Measurements from ENCODE around the gene PPP6C. TPM values are rescaled to one million over a fixed set of nuclear protein-coding genes. Genes with fewer than 3 reads are reported as not detected.
"Not testable (repeated sequence)": the region's sequence is repeated elsewhere in the genome, so short reads cannot be mapped to it uniquely, and the experiment has no call there.

PPP6C gene
- total and polyA plus RNA-seq, 2 of the 13 experiments (the other 11 are each of a cell fraction or from before 2014, with no cell fraction given), result 18.5 to 20.9 TPM

DNA sequence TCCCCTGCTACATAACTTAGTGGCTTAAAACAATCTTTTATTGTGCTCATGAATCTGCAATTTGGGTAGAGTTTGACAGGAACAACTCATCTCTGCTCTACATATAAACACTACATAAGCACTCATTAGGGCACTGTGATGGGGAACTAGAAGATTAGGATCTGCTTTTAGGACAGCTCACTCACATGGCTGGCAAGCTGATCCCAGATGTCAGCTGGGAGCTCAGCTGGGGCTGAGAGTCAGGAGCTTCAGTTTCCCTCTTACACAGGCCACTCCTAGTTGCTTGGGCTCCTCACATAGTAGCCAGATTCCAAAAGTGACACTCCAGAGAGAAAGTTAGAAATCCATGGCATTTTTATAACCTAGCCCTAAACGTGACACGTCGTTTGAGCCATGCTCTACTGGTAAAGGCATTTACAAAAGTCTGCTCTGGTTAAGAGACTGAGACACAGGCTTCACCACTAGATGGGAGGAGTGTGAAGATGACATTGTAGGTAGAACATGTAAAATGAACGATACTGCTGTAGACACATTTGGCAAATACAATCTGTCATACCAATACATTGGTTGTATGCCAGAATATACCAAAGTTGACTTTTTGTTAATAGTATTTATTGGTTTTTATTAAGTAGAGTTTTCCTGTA lies 69.8 kb downstream of the PPP6C start (continued):
- TF ChIP-seq AGO2 (optimal IDR thresholded peaks at IDR 0.05; ENCODE audit: low read depth, low read length), result no peak
- no peak for TF ChIP-seq CAMTA2 (CRISPR knock-in tag; IDR thresholded peaks at IDR 0.05; ENCODE audit: borderline replicate concordance)
- no peak for TF ChIP-seq TBL1XR1 (IDR thresholded peaks at IDR 0.05; ENCODE audit: borderline replicate concordance, low read length, partially characterized antibody)
- TF ChIP-seq SSRP1 (CRISPR knock-in tag; IDR thresholded peaks at IDR 0.05), result no peak

DNA sequence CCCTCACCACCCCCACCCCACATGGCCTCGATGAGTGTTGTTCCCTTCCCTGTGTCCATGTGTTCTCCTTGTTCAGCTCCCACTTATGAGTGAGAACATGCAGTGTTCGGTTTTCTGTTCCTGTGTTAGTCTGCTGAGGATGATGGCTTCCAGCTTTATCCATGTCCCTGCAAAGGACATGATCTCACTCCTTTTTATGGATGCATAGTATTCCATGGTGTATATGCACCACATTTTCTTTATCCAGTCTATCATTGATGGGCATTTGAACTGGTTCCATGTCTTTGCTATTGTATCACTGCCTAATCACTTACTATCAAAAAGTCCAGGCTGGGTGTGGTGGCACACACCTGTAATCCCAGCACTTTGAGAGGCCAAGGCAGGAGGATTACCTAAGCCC lies 70.9 kb downstream of the PPP6C start:
- in situ Hi-C loops (cut with HindIII; ENCODE audit: extremely low pct_ligation_motif_present, low pct_unique_long_range_greater_than_20kb); H3K27me3 ChIP-seq (ENCODE audit: control insufficient read depth in 1 of 2, insufficient read depth in 2 of 2, low read length in 2 of 2); H3K9ac ChIP-seq (ENCODE audit: insufficient read depth, low read depth, low read length); CTCF ChIA-PET (ENCODE audit: low intra/inter-chr PET ratio, low total read pairs); intact Hi-C loops (cut with micrococcal nuclease; ENCODE audit: unreplicated experiment); POLR2A ChIA-PET; H2AFZ ChIP-seq (ENCODE audit: low read length); H3K9me3 ChIP-seq (ENCODE audit: low read length); H3K36me3 ChIP-seq (replicated peaks in 1 of 2; ENCODE audit: control insufficient read depth in 1 of 2, insufficient read depth in 2 of 2, low read length in 2 of 2); BruUV-seq (replicated peaks); H3K4me3 ChIP-seq (replicated peaks in 1 of 3; ENCODE audit: insufficient read depth in 1 of 3, low read depth in 2 of 3, low read length in 3 of 3); H3K79me2 ChIP-seq (ENCODE audit: insufficient read depth, low read length); ATAC-seq; DNase-seq (ENCODE audit: low spot score); H3K4me2 ChIP-seq (ENCODE audit: low read depth, low read length); H3K27ac ChIP-seq (ENCODE audit: extremely low read length, insufficient read depth, low read length); FAIRE-seq; H4K20me1 ChIP-seq (ENCODE audit: insufficient read depth, low read length): not testable (repeated sequence)
- WGBS (ENCODE audit: low lambda C conversion rate), result 97% methylated on average over 2 of the region's 2 CpGs
- peaks cover 10% of the 10 kb centered on the region; the same call in 1 of the 2 replicates for H3K4me1 ChIP-seq (ENCODE audit: insufficient read depth, low read length)

DNA sequence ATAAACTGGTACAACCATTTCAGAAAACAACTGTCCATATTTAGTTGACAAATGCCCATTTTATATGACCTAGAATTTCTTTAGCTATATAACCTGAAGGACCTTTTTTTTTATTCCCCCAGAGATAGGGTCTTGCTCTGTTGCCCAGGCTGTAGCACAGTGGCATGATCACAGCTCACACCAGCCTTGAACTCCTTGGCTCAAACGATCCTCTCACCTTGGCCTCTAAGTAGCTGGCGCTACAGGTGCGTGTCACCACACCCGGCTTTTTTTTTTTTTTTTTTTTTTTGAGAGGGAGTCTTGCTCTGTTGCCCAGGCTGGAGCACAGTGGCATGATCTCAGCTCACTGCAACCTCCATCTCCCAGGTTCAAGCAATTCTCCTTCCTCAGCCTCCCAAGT lies 75.1 kb downstream of the PPP6C start:
- H3K27ac ChIP-seq (ENCODE audit: extremely low read length, insufficient read depth, low read length); intact Hi-C loops (cut with micrococcal nuclease; ENCODE audit: unreplicated experiment); H3K4me2 ChIP-seq (ENCODE audit: low read depth, low read length); H3K36me3 ChIP-seq (replicated peaks in 1 of 2; ENCODE audit: control insufficient read depth in 1 of 2, insufficient read depth in 2 of 2, low read length in 2 of 2); H3K27me3 ChIP-seq (ENCODE audit: control insufficient read depth in 1 of 2, insufficient read depth in 2 of 2, low read length in 2 of 2); H2AFZ ChIP-seq (ENCODE audit: low read length); CTCF ChIA-PET (ENCODE audit: low intra/inter-chr PET ratio, low total read pairs); H4K20me1 ChIP-seq (ENCODE audit: insufficient read depth, low read length); BruUV-seq (replicated peaks); in situ Hi-C loops (cut with HindIII; ENCODE audit: extremely low pct_ligation_motif_present, low pct_unique_long_range_greater_than_20kb); H3K9me3 ChIP-seq (ENCODE audit: low read length); H3K4me1 ChIP-seq (ENCODE audit: insufficient read depth, low read length); POLR2A ChIA-PET; ATAC-seq; H3K4me3 ChIP-seq (replicated peaks in 1 of 3; ENCODE audit: insufficient read depth in 1 of 3, low read depth in 2 of 3, low read length in 3 of 3); DNase-seq (ENCODE audit: low spot score); H3K9ac ChIP-seq (ENCODE audit: insufficient read depth, low read depth, low read length); FAIRE-seq; H3K79me2 ChIP-seq (ENCODE audit: insufficient read depth, low read length): not testable (repeated sequence)
- peak; percentile 59; the same call in 1 of the 2 replicates for TF ChIP-seq ZNF121 (CRISPR knock-in tag; IDR thresholded peaks at IDR 0.05)
- 94% methylated on average over 4 of the region's 4 CpGs for WGBS (ENCODE audit: low lambda C conversion rate)
